Measurements from ENCODE around the gene ALLC. TPM values are rescaled to one million over a fixed set of nuclear protein-coding genes. Genes with fewer than 3 reads are reported as not detected.

The ALLC gene
- polyA plus RNA-seq, 4 donors: not detected

DNA sequence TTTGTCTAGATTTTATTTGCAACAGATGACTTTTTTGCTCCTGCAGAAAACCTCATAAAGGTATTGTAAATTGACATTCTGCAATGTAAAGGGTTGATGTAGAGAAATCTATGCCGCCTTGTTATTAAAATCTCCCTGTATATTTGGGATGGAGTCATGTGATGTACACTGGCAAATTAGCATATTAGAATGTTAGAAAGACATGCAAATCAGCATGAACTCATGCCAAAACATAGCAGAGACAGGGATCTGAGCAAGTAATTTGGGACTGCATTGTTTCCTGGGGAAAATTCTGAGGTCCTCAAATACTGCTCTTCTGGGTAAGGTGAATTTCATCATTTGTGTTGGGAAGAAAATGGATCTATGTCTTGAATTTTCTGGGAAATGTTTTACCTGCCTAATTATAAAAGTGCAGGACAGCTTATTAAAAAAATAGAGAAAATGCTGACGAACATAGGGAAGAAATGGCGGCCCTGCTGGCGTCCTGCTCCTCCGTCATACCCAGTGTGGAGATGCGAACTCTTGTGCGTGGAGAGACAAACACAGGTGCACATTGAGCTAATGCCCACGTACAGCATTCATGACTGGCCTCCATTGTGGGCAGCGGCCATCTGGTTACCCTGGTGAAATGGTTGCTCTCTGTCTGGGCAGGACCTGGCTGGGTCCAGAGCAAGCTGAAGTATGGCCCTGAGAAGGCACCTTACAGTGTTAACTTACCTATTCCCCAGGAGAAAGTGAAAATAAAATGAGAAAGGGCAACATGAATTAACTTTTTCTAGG lies 16.3 kb downstream of the ALLC start:
- DNase-seq (ENCODE audit: low read depth in 4 of 4, low spot score in 2 of 4): no peak

DNA sequence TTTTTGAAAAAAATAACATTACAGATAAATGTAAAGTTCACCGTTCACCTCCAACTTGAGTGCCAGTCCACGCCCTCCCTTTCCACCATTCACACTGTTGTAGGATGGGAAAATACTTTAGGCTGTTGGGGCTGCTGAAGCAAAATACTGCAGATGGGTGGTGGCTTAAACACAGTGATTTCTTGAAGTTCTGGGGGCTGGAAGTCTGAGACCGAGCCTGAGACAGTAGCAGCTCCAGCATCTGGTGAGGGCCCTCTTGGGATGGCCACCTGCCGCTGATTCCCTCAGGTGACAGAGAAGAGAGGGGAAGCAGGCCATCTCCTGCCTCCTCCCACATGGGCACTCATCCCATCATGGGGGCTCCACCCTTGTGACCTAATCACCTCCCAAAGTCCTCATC lies 17.7 kb downstream of the ALLC start:
- no peak for DNase-seq (ENCODE audit: low read depth in 4 of 4, low spot score in 2 of 4)

DNA sequence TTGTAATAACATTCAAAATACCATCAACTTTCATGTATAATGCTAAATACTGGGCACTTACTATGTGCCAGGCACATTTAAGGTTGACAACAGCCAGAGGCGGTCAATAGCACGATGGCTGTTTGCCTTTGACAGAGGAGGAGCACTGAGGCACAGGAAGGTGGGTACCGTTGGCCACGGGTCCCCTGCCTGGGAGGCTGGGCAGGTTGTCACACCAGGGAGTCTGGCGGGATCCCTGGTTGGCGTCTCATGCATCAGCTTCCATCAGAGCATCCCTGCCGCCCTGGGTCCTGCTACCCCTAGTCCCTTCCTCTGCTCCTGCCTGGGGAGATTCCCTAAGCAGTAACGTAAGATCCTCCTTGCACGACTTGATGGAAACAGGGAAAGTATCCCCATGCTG lies 19.4 kb downstream of the ALLC start:
- no peak for DNase-seq (ENCODE audit: low read depth in 4 of 4, low spot score in 2 of 4)

DNA sequence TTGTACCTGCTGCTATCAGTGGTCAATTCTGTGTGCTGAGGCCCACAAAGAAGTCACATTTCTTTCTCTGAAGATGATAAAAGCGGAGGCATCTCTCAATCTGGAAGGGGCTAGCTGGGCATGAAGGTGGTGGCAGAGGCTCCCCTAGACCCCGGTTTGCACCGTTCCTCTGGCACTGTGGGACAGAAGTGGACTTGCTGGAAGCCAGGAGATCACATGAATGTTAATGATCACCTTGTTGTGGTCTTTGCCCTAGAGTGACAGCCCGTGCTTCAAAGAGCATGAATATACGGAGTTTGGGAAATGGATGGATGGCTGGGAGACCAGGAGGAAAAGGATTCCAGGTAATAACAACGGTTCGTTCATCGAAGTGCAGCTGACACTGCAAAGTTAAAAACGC lies 20.2 kb downstream of the ALLC start:
- DNase-seq (ENCODE audit: low read depth in 4 of 4, low spot score in 2 of 4): no peak

DNA sequence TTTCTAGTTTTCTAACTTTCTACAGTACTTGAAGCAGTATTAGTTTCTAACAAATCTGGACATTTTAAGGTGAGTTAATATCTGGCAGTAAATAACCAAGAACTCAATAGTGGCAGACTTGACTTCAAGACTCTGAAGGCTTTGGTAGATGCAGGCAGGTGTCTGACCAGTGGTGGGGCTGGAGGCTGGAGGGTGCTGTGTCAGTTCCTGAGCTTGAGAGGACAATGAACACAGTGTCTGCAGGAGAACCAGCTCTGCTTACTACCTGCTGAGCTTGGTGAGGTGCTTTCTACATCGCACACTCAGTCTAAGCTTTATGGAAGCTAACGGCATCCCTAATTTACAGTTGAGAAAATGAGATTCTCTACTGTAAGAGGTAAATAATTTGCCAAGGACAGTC lies 21.2 kb downstream of the ALLC start:
- no peak for DNase-seq (ENCODE audit: low read depth in 4 of 4, low spot score in 2 of 4)

DNA sequence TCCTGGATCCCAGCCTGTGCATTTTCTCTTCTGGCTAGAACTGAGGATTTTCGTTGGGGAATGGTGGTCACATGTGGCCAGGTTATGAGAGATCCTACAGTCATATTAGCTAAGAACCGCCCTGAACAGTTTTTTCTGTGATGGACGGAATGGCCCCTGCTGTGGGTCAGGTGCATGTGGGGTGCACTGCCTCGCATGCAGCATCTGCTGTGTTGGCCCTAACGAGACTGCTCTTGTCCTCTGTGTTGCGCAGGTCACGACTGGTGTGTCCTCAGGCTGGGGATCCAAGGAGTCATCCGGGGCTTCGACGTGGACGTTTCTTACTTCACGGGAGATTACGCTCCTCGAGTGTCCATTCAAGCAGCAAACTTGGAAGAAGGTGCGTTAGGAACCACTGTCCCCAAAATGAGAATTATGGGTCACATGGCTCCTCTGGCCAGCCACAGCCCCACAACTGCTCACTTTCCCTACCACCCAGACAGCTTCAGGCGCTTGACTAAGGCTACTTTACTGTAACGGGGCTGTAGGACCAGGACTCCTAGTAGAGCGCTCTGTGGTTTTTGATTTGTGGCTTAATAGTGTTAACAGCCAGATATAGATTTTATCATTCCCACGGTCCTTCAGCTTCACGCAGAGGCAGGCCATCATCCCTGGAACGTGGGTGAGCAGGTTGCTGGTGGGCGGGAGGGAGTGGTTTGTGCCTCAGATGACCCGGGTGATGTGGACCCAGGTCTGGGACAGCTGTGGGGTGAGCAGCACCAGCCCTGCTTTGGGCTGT lies 21.8 kb downstream of the ALLC start:
- no peak for DNase-seq (ENCODE audit: low read depth in 4 of 4, low spot score in 2 of 4)

DNA sequence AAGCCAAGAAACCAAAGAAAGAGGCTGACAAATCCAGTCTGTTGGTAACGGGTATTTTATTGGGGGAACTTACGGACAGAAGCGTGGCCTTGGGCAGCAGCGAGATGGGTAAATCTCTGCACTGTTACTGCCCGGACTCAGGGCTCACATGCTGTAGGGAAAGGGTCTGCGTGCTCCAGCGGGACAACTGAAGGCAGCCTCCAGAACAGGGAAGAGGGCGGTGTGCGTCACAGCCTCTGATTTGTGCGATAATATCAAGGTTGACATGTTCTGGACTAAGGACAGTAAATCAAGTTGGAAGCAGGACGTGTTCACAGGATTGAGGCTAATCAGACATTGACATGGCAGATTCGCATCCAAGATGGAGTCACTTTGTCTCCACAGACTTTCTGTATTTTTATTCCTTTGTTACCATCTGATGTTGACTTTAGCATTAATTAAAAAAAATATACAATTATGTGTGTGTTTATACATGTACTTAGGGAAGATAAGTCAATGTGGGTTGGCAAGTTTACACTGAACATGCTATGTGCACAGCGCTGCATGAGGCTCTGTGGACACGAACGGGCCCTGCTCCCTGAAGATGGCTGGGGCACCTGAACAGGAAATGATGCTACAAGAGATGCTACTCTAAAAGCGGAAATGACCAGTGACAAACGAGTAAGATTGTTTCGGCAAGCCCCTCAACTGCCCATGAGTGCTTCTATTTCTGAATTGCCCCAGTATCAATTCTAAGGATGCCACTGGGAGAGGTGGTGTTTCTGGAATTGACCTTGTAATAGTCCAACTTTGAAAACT lies 22.7 kb downstream of the ALLC start:
- no peak for DNase-seq (ENCODE audit: low read depth in 4 of 4, low spot score in 2 of 4)

DNA sequence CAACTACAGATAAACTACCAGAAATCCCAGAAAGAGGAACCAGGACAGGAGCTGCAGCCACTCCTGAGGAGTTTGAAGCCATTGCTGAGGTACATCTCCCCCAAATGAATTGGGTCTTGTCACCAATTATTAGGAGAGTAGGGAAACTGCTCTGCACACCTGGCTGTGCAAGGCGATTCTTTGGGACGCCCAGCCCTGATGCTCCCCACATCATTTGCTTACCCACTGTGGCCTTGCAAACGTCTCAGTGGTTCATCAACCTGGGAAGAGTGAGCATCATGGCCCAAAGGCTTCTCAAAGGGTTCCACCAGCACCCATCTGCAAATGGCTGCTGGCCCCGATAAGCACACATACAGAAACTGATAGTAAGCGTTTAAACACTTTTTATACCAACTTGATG lies 23.6 kb downstream of the ALLC start:
- no peak for DNase-seq (ENCODE audit: low read depth in 4 of 4, low spot score in 2 of 4)

DNA sequence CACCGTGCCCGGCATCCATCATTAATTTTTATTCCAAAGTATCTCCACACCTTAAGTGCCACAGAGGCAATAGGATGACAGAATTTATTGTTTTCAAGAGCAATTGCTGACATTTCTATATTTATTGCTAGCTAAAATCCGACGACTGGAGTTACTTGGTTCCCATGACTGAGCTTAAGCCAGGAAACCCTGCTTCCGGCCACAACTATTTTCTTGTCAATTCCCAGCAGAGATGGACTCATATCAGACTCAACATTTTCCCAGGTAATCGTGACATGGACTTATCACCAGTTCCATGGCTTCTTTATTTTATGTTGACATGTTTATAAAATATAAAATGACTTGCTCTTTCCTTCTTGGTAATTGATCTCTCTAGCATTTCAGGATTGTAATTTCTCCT lies 24.8 kb downstream of the ALLC start:
- no peak for DNase-seq (ENCODE audit: low read depth in 4 of 4, low spot score in 2 of 4)

DNA sequence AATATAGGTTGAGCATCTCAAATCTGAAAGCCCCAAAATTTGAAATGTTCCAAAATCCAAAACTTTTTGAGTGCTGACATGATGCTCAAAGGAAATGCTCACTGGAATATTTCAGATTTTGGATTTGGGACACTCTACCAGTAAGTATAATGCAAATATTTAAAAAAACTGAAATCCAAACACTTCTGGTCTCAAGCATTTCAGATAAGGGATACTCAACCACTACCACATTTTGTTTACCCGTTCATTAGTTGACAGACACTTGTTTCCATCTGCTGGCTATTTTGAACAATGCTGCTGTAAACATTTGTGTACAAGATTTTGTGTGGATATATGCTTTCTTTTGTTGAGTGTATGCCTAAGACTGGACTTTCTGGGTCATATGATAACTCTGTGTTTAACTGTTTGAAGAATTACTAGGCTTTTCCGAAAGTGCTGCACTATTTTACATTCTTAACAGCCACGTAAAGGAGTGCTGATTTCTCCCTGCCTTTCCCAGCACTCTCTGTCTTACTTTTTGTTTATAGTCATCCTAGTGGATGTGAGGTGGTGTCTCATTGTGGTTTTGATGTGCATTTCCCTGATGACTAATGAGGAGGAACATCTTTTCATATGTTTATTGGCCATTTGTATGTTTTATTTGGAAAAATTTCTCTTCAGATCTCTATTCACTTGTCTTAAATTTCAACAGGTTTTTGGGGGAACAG lies 25.9 kb downstream of the ALLC start:
- DNase-seq (ENCODE audit: low read depth in 4 of 4, low spot score in 2 of 4): no peak

DNA sequence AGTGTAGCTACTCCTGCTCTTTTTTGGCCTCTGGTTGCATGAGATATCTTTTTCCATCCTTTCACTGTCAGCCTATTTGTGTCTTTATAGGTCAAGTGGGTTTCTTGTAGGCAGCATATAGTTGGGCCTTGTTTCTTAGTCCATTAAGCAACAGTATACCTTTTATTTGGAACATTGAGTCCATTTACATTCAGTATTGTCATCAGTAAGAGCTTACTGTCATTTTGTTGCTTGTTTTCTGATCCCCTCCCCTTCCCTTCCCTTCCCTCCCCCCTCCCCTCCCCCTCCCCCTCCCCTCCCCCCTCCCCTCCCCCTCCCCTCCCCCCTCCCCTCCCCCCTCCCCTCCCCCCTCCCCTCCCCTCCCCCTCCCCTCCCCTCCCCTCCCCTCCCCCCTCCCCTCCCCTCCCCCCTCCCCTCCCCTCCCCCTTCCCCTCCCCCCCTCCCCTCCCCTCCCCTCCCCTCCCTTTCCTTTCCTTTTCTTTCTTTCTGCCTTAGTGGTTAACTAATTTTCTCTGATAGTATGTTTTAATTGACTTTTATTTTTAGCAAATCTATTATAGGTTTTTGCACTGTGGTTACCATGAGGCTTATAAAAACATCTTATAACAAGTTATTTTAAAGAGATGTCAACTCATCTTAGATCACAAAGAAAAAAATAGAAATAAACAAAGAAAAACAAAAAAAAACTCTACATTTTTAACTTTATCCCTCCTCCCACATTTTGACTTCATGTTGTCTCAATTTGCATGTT lies 32.2 kb downstream of the ALLC start:
- no peak for DNase-seq (ENCODE audit: low read depth in 4 of 4, low spot score in 2 of 4)

DNA sequence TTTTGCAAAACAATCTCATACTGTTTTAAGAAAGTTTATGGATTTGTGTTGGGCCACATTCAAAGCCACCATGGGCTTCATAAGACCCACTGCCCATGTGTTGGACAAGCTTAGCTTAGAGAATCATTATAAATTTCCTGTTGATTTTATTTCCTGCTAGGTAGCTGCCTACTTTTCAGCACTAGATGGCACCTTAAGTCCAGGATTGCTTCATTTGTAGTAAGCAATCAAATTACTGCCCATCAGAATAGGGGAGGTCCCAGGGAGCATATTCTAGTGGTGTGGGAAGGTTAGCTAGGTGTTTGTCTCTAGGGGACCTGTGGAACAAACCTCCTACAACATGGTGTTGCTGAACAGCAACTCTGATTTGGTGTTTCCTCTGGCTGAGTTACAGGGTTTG lies 34.4 kb downstream of the ALLC start:
- no peak for DNase-seq (ENCODE audit: low read depth in 4 of 4, low spot score in 2 of 4)

DNA sequence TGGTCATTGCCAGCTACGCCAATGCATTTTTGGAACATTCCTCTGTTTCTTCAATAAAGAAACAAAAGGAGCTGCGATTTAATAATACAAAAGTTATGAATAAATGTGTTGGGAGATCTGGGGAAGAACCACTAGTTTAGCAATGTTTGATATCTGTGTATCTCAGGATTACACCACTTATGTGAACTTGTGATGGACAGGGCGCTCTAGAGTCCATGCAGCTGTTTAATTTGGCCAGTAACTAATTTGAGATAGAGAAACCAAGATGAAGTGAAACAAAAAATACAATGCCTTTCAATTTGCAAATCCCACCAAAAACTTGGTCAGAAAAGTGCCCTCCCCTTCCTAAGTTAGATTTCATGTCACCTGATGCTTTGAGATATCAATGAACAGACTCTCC lies 38.5 kb downstream of the ALLC start:
- no peak for DNase-seq (ENCODE audit: low read depth in 4 of 4, low spot score in 2 of 4)

DNA sequence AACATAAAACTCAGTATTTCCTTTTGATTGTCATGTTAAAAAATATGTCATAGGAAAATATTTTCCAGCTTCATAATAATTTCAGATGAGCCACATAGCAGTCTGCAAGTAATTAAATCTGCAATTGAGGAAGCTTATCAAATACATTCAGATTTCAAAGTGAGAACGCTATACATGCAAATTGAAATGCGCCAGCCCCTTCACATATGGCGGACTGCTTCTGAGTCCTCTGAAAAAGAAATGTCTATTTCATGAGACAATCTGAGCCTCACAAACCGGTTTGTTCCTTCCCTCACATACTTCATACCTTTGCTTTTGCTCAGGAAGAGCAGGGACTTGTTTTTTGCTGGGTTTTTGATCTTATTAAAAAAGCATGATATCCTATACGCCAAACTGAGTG lies 43.1 kb downstream of the ALLC start:
- DNase-seq (ENCODE audit: low read depth in 4 of 4, low spot score in 2 of 4): no peak

DNA sequence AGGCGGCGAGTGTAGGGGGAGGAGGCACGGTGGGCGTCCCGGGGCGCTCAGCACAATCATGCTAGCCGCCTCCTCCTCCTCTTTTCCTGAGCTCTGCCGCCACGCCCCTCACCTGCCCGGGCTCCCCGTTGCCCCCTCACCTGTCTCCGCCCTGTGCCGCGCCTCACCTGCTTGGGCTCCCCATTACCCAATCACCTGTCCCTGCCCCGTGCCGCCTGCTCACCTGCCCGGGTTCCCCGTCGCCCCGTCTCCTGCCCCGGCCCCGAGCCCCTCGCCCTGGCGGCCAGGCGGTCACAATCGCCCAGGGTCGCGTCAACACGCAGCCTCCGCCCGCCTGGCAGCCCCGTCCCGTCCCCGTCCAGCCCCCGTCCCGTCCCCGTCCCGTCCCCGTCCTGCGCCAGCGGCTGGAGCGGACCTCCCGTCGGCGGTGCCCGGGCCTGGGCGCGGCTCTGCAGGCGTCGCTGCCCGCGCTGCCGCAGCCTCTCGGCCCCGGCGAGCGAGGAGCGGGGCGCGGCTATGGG lies 45.3 kb downstream of the ALLC start, which contains the start of gene DCDC2C:
Gene DCDC2C, plus strand, starts transcription at position 340 of the 521 bp plus-strand sequence. Its CDS starts 177 bp downstream, at position 517.
- DNase-seq (ENCODE audit: low read depth in 4 of 4, low spot score in 2 of 4): no peak

DNA sequence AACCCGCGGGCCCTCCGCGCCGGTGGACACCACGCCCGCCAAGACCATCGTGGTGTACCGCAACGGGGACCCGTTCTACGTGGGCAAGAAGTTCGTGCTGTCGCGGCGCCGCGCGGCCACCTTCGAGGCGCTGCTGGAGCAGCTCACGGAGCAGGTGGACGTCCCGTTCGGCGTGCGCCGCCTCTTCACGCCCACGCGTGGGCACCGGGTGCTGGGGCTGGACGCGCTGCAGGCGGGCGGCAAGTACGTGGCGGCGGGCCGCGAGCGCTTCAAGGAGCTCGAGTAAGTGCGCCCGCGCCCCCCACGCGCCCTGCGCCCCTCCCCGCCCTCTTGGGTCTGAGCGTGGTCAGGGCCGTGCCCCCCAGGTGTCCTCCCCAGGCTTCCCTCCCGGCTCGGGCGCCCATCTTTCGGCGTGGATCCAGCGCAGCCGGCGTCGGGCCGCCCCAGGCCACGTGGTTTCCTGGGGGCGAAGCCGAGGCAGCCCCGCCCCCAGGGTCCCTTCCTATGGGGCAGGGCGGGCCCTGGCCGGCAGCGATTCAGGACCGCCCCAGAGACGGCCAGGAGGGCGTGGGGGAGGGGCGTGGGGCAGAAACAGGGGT lies 45.9 kb downstream of the ALLC start:
- no peak for DNase-seq (ENCODE audit: low read depth in 4 of 4, low spot score in 2 of 4)

DNA sequence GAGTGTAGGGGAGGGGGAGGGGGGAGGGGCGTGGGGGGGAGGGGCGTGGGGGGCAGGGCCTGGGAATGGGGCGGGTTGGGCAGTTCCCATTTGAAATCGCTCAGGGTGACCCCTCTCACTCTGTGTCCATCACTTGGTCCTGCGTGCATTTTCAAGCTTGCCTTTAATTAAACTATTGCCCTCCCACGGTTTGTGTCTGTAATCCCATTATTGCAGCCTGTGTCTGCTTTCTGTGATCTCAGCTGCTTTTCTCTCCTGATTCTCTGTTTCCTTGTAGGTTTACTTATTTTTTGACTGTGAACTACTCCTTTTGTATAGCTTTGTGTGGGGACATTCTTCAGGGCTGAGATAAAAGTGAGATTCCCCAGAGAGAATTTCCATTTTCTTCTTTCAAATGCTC lies 46.7 kb downstream of the ALLC start:
- DNase-seq (ENCODE audit: low read depth in 4 of 4, low spot score in 2 of 4): no peak

DNA sequence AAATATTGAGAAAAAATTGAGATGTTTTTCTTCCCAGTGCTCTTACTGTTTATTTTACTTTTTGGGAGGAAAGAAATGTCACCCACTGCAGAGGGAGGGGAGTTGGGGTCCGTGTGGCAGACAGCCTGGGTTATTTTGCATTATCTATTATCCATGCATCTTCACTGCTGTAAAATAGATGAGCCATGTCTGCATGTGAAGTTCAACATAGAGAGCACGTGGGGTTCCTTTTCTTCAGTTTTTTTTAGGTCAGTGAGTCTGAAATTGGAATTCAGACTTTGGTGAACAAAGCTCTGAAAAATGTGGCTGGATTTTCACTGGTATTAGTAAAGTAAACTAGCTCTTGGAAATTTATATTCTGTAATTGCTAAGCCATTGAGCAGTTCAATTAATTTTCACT lies 47.8 kb downstream of the ALLC start:
- DNase-seq (ENCODE audit: low read depth in 4 of 4, low spot score in 2 of 4): no peak

DNA sequence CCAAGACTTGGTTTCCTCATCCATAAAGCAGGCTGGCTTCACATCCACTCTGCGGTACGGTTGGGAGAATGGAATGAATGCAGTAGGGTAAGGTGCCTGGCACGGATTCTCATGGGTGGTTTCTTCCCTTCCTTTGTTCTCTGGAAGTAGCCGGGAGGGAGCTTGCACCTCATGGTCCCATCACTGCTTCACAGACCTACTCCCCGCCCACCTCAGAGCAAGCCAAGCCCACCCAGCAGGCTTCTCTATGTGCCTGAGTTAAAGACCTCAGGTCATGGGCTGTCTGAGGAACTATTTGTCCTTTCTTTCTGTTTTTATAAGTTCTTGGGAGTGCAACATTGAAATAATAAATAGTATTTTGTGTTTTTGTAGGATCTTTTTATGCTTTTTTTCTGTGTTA lies 48.9 kb downstream of the ALLC start:
- DNase-seq (ENCODE audit: low read depth in 4 of 4, low spot score in 2 of 4): no peak
